SK-N-SH treated with all-trans-retinoic acid at 6 μM for 48 hours (cell line): ENCODE measurements around the gene TDO2.

Source experiments
- BACH2 ChIP-seq: fragments of 250-450 bp; sonication (Bioruptor Pico); IDR thresholded peaks from 2 replicates; pipeline ENCODE4 v1.9.0; 2021; ENCODE audit warnings: mild to moderate bottlenecking, borderline replicate concordance
- CREB5 ChIP-seq: fragments of 250-450 bp; sonication (Bioruptor Pico); IDR thresholded peaks from 2 replicates; pipeline ENCODE4 v1.5.1; 2020; ENCODE audit warnings: low read depth, mild to moderate bottlenecking, moderate library complexity
- CSDC2 ChIP-seq: fragments of 250-450 bp; sonication (Bioruptor Pico); IDR thresholded peaks from 2 replicates; pipeline ENCODE4 v1.5.0; 2020; ENCODE audit warnings: mild to moderate bottlenecking, moderate library complexity
- ESRRG ChIP-seq: fragments of 250-450 bp; sonication (Bioruptor Pico); IDR thresholded peaks from 2 replicates; pipeline ENCODE4 v1.6.1; 2021; ENCODE audit warnings: mild to moderate bottlenecking
- PATZ1 ChIP-seq: fragments of 250-450 bp; sonication (Bioruptor Pico); IDR thresholded peaks from 2 replicates; pipeline ENCODE4 v1.8.0; 2020; ENCODE audit warnings: mild to moderate bottlenecking, moderate library complexity, borderline replicate concordance
- PPARA ChIP-seq: fragments of 250-450 bp; sonication (Bioruptor Pico); IDR thresholded peaks from 2 replicates; pipeline ENCODE4 v1.5.0; 2020; ENCODE audit warnings: mild to moderate bottlenecking, borderline replicate concordance
- TOX ChIP-seq: fragments of 250-450 bp; sonication (Bioruptor Pico); IDR thresholded peaks from 2 replicates; pipeline ENCODE4 v1.8.0; 2021; ENCODE audit warnings: mild to moderate bottlenecking, moderate library complexity, borderline replicate concordance
- ZFP3 ChIP-seq: fragments of 250-450 bp; sonication (Bioruptor Pico); IDR thresholded peaks from 2 replicates; pipeline ENCODE4 v1.5.0; 2020; ENCODE audit warnings: mild to moderate bottlenecking, moderate library complexity
- ZNF565 ChIP-seq: fragments of 450-650 bp; formaldehyde crosslinking; conservative IDR thresholded peaks from 2 replicates; pipeline ENCODE4 v1.5.0; 2020; ENCODE audit warnings: low read depth, mild to moderate bottlenecking, moderate library complexity
- ZNF70 ChIP-seq: fragments of 450-650 bp; formaldehyde crosslinking; IDR thresholded peaks from 2 replicates; pipeline ENCODE4 v1.5.0; 2020; ENCODE audit warnings: mild to moderate bottlenecking, moderate library complexity

GRCh38 chr4:155948541-155948940 is 45.0 kb downstream of the TDO2 start:
- TF ChIP-seq BACH2 (CRISPR knock-in tag) = no peak
- TF ChIP-seq PATZ1 = no peak
- TF ChIP-seq ZFP3 (CRISPR knock-in tag) = no peak
- TF ChIP-seq PPARA (CRISPR knock-in tag) = no peak
- TF ChIP-seq CSDC2 (CRISPR knock-in tag) = no peak
- no peak for TF ChIP-seq ZNF70 (CRISPR knock-in tag)
- no peak for TF ChIP-seq ESRRG (CRISPR knock-in tag)
- no peak for TF ChIP-seq CREB5 (CRISPR knock-in tag)
- TF ChIP-seq TOX (CRISPR knock-in tag) = no peak
- no peak for TF ChIP-seq ZNF565
